ENCODE measurements around the gene MAML2. TPM values are rescaled to one million over a fixed set of nuclear protein-coding genes. Genes with fewer than 3 reads are reported as not detected.
A peak's percentile ranks its signal among the peaks of the same experiment; 100 is the strongest.

MAML2 gene
- total RNA-seq, 2 experiments from 2014 or later, result 11.8 to 12.5 TPM

- TF ChIP-seq CTCF (IDR thresholded peaks at IDR 0.05), result no peak
- H3K9me3 Mint-ChIP-seq, result no peaks in the 10 kb centered on the region
- H3K4me1 Mint-ChIP-seq (ENCODE audit: low read depth), result peaks cover 27% of the 10 kb centered on the region
- no peak for ATAC-seq
- POLR2A ChIA-PET, result interaction anchor here (0.6 to 1.0 kb wide), 2 partner anchors 16 to 71 kb away, joined by 3 read pairs; no protein-coding TSS in a partner anchor
- H3K4me3 Mint-ChIP-seq, result no peak overlapping the region
- CTCF ChIA-PET, result interaction anchor here (1.0 to 1.9 kb wide), 6 partner anchors 11 to 359 kb away, joined by 3 to 6 read pairs (median 3); partner anchors contain the start of gene MAML2
- intact Hi-C loops (cut with micrococcal nuclease), result no loop called here
- no peaks in the 10 kb centered on the region for H3K27me3 Mint-ChIP-seq
- H3K36me3 Mint-ChIP-seq (ENCODE audit: low read depth), result peaks cover 10% of the 10 kb centered on the region
- no peak for DNase-seq
- H3K27ac Mint-ChIP-seq, result no peak overlapping the region
These were observed 307.8 kb downstream of the MAML2 start for GRCh38 chr11:96035031-96035739.

DNA sequence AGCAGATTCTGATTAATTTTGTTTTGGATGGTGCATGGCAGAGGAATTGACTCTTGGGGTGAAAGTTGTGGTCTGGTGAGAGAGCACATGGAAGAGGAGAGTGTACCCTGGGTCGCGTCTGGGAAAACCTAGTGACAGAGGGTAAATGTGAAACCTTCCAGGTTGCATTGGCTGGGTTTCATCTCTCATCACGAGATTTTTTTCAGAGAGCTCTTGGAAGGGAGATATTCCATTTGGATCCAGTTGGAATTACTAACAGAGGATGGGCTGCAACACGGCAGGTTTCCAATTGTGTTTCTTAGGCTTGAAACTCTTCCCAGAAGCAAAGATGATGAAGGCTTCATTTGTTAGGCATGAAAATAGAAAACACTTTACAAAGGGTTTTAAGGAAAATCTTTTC lies 309.4 kb downstream of the MAML2 start:
- DNase-seq (no peak), ATAC-seq (no peak)
- ChIA-PET CTCF (interaction anchor here (1.9 to 2.5 kb wide), 2 partner anchors 21 to 310 kb away, joined by 6 read pairs; partner anchors contain the start of gene MAML2), POLR2A (no interaction called here)
- TF ChIP-seq CTCF (IDR thresholded peaks at IDR 0.05), result no peak
- intact Hi-C loops (cut with micrococcal nuclease), result no loop called here
- Mint-ChIP-seq H3K9me3 (no peaks in the 10 kb centered on the region), H3K4me1 (ENCODE audit: low read depth) (peaks cover 37% of the 10 kb centered on the region), H3K36me3 (ENCODE audit: low read depth) (peaks cover 13% of the 10 kb centered on the region), H3K27me3 (no peaks in the 10 kb centered on the region), H3K4me3 (no peak overlapping the region), H3K27ac (no peak overlapping the region)

DNA sequence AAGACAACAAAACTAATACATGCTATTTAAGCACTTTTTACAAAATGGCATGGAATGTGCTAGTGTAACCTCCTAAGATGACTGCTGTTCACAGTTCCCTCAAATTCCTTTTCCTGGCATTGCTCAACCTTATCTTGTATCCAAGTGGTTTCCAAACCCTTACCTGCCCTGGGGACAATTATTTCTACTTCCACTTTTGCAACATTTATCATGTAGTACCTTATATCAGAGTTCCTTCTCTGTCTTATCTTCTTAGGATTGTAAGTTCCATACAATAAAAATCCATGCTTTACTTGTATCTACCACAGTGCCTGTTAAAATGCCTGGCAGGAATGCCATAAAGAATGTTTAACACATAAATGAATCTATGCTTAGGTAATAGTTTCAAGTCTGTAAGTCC lies 309.9 kb downstream of the MAML2 start:
- CTCF ChIA-PET, result interaction anchor here (2.5 kb wide), 1 partner anchor 22 kb away, joined by 6 read pairs; no protein-coding TSS in a partner anchor
- ATAC-seq (no peak), DNase-seq (no peak)
- POLR2A ChIA-PET, result no interaction called here
- Mint-ChIP-seq H3K4me1 (ENCODE audit: low read depth) (peaks cover 40% of the 10 kb centered on the region), H3K27ac (no peak overlapping the region), H3K4me3 (no peak overlapping the region), H3K36me3 (ENCODE audit: low read depth) (peaks cover 14% of the 10 kb centered on the region), H3K9me3 (no peaks in the 10 kb centered on the region), H3K27me3 (no peaks in the 10 kb centered on the region)
- no peak for TF ChIP-seq CTCF (IDR thresholded peaks at IDR 0.05)
- intact Hi-C loops (cut with micrococcal nuclease), result no loop called here

- Mint-ChIP-seq H3K27ac (peak overlapping the region; percentile 10), H3K27me3 (no peaks in the 10 kb centered on the region), H3K36me3 (ENCODE audit: low read depth) (peaks cover 15% of the 10 kb centered on the region), H3K4me1 (ENCODE audit: low read depth) (peaks cover 53% of the 10 kb centered on the region), H3K4me3 (no peak overlapping the region), H3K9me3 (no peaks in the 10 kb centered on the region)
- no peak for ATAC-seq
- intact Hi-C loops (cut with micrococcal nuclease), result no loop called here
- TF ChIP-seq CTCF (IDR thresholded peaks at IDR 0.05), result no peak
- ChIA-PET POLR2A (no interaction called here), CTCF (no interaction called here)
- DNase-seq, result no peak
These were observed 314.2 kb downstream of the MAML2 start for GRCh38 chr11:96028746-96029145.

DNA sequence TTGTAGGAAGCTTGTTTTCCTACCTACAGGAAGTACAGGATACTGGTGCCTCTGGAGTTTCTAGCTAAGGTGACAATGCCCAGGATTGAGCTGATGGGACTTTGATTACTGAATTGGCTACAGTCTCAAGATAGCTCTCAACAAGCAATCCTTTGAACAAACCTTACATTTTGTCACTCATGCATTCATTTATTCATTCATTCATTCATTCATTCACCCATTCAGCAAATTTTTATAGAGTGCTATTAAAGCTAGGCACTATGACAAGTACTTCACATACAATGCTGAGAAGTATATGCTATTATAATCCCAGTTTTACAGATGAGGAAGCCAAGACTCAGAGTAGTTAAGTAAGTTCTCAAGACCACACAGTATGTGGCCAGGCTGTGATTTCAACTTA lies 316.0 kb downstream of the MAML2 start:
- intact Hi-C loops (cut with micrococcal nuclease), result no loop called here
- POLR2A ChIA-PET, result no interaction called here

More for the DNA sequence above, 316.0 kb downstream of the MAML2 start:
- Mint-ChIP-seq H3K4me3 (no peak overlapping the region), H3K27ac (no peak overlapping the region), H3K36me3 (ENCODE audit: low read depth) (peaks cover 13% of the 10 kb centered on the region), H3K9me3 (no peaks in the 10 kb centered on the region), H3K27me3 (no peaks in the 10 kb centered on the region), H3K4me1 (ENCODE audit: low read depth) (peaks cover 58% of the 10 kb centered on the region)
- no peak for TF ChIP-seq CTCF (IDR thresholded peaks at IDR 0.05)
- DNase-seq, result no peak
- CTCF ChIA-PET, result no interaction called here
- ATAC-seq, result no peak

Data from activated CD8-positive, alpha-beta T cell treated with anti-CD3 and anti-CD28 coated beads for 36 hours (primary cell).